ENCODE measurements around the gene ZNF177.
"Not testable (repeated sequence)": the region's sequence is repeated elsewhere in the genome, so short reads cannot be mapped to it uniquely, and the experiment has no call there.

Gene ZNF177

GRCh38 chr19:9362905-9363304 lies at the start of gene ZNF177:
Gene ZNF177, plus strand, starts transcription at chr19:9363013. Its CDS starts 15,299 bp downstream, at chr19:9378312.
- H3K9me3 Mint-ChIP-seq: peaks cover 57% of the 10 kb centered on the region
- H3K36me3 Mint-ChIP-seq (ENCODE audit: low read depth): peaks cover 83% of the 10 kb centered on the region
- no peak within 1 kb of the TSS for H3K4me3 Mint-ChIP-seq
- peaks cover 5% of the 10 kb centered on the region for H3K4me1 Mint-ChIP-seq (ENCODE audit: low read depth)
- no peak within 1 kb of the TSS for H3K27ac Mint-ChIP-seq
- H3K27me3 Mint-ChIP-seq: peaks cover 8% of the 10 kb centered on the region
- no peak for DNase-seq

- H3K9me3 Mint-ChIP-seq: peaks cover 18% of the 10 kb centered on the region
- H3K27me3 Mint-ChIP-seq: no peaks in the 10 kb centered on the region
These were observed 49.1 kb upstream of the ZNF177 start for GRCh38 chr19:9313756-9314155.

DNA sequence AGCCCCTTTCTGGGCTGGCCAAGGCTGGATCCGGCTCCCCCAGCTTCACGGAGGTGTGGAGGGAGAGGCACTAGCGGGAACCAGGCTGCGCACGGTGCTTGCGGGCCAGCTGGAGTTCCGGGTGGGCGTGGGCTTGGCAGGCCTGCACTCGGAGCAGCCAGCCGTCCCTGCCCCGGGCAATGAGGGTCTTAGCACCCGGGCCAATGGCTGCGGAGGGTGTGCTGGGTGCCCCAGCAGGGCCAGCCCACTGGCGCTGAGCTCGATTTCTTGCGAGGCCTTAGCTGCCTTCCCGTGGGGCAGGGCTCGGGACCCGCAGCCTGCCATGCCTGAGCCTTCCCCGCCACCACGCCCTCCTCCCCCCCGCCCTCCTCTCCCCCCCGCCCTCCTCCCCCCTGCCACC lies 41.5 kb upstream of the ZNF177 start:
- Mint-ChIP-seq H3K4me1 (ENCODE audit: low read depth) (peaks cover 26% of the 10 kb centered on the region), H3K27ac (no peak overlapping the region), H3K27me3 (no peaks in the 10 kb centered on the region), H3K9me3 (peaks cover 30% of the 10 kb centered on the region), H3K36me3 (ENCODE audit: low read depth) (peaks cover 36% of the 10 kb centered on the region), H3K4me3 (no peak overlapping the region)
- no peak for DNase-seq

More at GRCh38 chr19:9313756-9314155, 49.1 kb upstream of the ZNF177 start:
- peaks cover 16% of the 10 kb centered on the region for H3K36me3 Mint-ChIP-seq (ENCODE audit: low read depth)
- DNase-seq: no peak
- no peak overlapping the region for H3K4me3 Mint-ChIP-seq
- H3K27ac Mint-ChIP-seq: no peak overlapping the region
- H3K4me1 Mint-ChIP-seq (ENCODE audit: low read depth): peaks cover 11% of the 10 kb centered on the region

GRCh38 chr19:9321756-9322155 lies 41.1 kb upstream of the ZNF177 start:
- H3K27ac Mint-ChIP-seq, H3K27me3 Mint-ChIP-seq, H3K4me3 Mint-ChIP-seq, DNase-seq: not testable (repeated sequence)
- peaks cover 31% of the 10 kb centered on the region for H3K9me3 Mint-ChIP-seq
- peaks cover 38% of the 10 kb centered on the region for H3K36me3 Mint-ChIP-seq (ENCODE audit: low read depth)
- H3K4me1 Mint-ChIP-seq (ENCODE audit: low read depth): peaks cover 27% of the 10 kb centered on the region

- Mint-ChIP-seq H3K4me1 (ENCODE audit: low read depth) (peaks cover 27% of the 10 kb centered on the region), H3K9me3 (peaks cover 31% of the 10 kb centered on the region), H3K36me3 (ENCODE audit: low read depth) (peaks cover 42% of the 10 kb centered on the region)
- H3K4me3 Mint-ChIP-seq, H3K27ac Mint-ChIP-seq, H3K27me3 Mint-ChIP-seq, DNase-seq: not testable (repeated sequence)
These were observed 40.6 kb upstream of the ZNF177 start for GRCh38 chr19:9322201-9322600.

GRCh38 chr19:9323557-9323918 lies 39.3 kb upstream of the ZNF177 start:
- Mint-ChIP-seq H3K27ac (peak overlapping the region; percentile 96), H3K4me1 (ENCODE audit: low read depth) (peaks cover 31% of the 10 kb centered on the region), H3K27me3 (no peaks in the 10 kb centered on the region), H3K4me3 (peak overlapping the region; percentile 85), H3K36me3 (ENCODE audit: low read depth) (peaks cover 55% of the 10 kb centered on the region), H3K9me3 (peaks cover 37% of the 10 kb centered on the region)
- DNase-seq: no peak

DNA sequence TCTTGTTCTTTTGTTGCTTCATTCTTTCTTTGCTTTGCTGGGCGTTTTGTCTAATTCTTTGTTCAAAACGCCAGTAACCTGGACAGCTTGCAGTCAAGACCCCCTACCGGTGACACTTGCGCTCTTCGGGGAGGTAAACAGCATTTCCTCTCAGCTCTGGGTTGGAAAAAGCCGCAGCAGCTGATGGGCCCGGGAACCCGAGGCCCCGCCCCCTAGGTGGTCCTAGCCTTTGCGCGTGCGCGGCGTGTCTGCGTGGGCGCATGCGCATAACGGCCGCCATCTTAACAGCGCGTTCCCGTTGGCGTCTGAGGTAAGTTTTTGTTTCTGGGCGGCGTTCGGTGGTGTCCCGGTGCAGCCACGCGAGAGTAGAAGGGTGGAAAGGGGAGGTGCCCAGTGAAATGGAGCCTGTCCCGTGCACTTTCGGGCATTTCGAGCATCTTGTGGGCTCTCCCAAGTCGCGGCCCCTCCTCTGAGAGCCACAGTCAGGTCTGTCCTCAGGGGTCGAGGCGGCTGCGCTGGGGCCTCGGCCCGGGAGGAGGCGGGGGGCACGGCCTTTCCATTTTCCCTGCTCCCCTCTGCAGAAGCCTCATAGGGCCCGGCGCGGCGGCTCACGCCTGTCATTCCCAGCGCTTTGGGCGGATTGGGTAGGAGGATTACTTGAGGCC lies 38.8 kb upstream of the ZNF177 start, which contains the start of gene ZNF559:
TSS of gene ZNF559 (plus strand) at position 261 of the 665 bp plus-strand sequence. CDS start 14,371 bp downstream, outside the sequence.
- Mint-ChIP-seq H3K36me3 (ENCODE audit: low read depth) (peaks cover 60% of the 10 kb centered on the region), H3K27ac (peak within 1 kb of the TSS; percentile 96), H3K9me3 (peaks cover 41% of the 10 kb centered on the region), H3K4me3 (peak within 1 kb of the TSS; percentile 85), H3K4me1 (ENCODE audit: low read depth) (peaks cover 31% of the 10 kb centered on the region), H3K27me3 (no peaks in the 10 kb centered on the region)
- DNase-seq: peak; percentile 98

DNA sequence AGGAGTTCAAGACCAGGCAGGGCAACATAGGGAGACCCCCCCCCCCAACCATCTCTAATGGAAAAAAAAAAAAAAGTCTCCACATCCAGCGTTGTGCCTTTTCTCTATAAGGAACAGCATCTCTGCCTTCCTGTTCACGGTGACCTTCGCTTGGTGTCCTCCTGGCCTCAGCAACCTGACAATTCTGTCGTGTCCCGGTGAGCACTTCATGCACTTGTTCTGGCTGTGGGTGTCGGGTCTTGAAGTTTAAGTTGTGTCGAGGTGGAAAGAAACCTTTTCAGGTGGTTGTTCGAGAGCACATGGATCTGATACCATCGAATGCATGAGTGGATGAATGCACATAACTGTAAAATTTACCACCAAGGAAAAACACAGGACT lies 38.2 kb upstream of the ZNF177 start:
- H3K27ac Mint-ChIP-seq: peak overlapping the region; percentile 96
- H3K4me1 Mint-ChIP-seq (ENCODE audit: low read depth): peaks cover 31% of the 10 kb centered on the region
- H3K9me3 Mint-ChIP-seq: peaks cover 41% of the 10 kb centered on the region
- no peaks in the 10 kb centered on the region for H3K27me3 Mint-ChIP-seq
- DNase-seq: no peak
- peak overlapping the region; percentile 85 for H3K4me3 Mint-ChIP-seq
- H3K36me3 Mint-ChIP-seq (ENCODE audit: low read depth): peaks cover 66% of the 10 kb centered on the region

DNA sequence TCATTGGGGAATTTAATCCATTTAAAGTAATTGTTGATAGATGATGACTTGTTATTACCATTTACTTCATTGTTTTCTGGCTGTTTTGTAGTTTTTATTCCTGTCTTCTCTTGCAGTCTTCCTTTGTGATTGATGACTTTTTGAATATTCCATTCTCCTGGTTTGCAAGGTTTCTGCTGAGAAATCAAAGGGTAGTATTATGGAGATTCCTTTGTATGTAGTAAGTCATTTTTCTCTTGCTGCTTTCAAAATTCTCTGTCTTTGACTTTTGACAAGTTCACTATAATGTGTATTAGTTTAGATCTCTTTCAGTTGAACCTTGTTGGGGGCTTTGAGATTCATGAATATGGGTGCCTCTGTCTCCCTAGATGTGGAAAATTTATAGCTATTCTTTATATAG lies 32.8 kb upstream of the ZNF177 start:
- H3K27me3 Mint-ChIP-seq: no peaks in the 10 kb centered on the region
- peaks cover 96% of the 10 kb centered on the region for H3K36me3 Mint-ChIP-seq (ENCODE audit: low read depth)
- H3K4me3 Mint-ChIP-seq: no peak overlapping the region

GRCh38 chr19:9342610-9343304 lies 20.1 kb upstream of the ZNF177 start:
- DNase-seq: no peak
- Mint-ChIP-seq H3K9me3 (peaks cover 73% of the 10 kb centered on the region), H3K27me3 (no peaks in the 10 kb centered on the region), H3K27ac (no peak overlapping the region), H3K4me3 (no peak overlapping the region), H3K4me1 (ENCODE audit: low read depth) (no peaks in the 10 kb centered on the region), H3K36me3 (ENCODE audit: low read depth) (peaks cover 89% of the 10 kb centered on the region)

More for the DNA sequence above, 32.8 kb upstream of the ZNF177 start:
- Mint-ChIP-seq H3K4me1 (ENCODE audit: low read depth) (peaks cover 10% of the 10 kb centered on the region), H3K9me3 (peaks cover 53% of the 10 kb centered on the region), H3K27ac (no peak overlapping the region)
- DNase-seq: no peak

DNA sequence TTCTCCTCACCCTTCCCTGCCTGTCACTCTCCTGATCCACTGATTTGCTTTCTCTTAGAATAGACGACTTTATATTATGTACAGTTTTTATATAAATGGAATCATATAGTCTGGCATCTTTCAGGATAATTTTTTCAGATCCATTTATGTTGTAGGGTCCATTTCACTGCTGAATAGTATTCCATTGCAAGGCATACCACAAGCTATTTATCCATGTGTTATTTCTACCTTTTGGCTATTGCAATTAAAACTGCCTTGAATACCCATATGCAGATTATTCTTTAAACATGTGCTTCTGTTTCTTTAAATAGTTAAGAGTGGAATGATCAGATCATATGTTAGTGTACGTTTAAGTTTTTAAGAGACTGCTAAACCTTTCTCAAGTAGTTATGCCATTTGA lies 17.8 kb upstream of the ZNF177 start:
- Mint-ChIP-seq H3K36me3 (ENCODE audit: low read depth) (peaks cover 89% of the 10 kb centered on the region), H3K27me3 (no peaks in the 10 kb centered on the region), H3K4me3 (no peak overlapping the region), H3K4me1 (ENCODE audit: low read depth) (no peaks in the 10 kb centered on the region), H3K27ac (no peak overlapping the region), H3K9me3 (peaks cover 74% of the 10 kb centered on the region)
- DNase-seq: no peak

DNA sequence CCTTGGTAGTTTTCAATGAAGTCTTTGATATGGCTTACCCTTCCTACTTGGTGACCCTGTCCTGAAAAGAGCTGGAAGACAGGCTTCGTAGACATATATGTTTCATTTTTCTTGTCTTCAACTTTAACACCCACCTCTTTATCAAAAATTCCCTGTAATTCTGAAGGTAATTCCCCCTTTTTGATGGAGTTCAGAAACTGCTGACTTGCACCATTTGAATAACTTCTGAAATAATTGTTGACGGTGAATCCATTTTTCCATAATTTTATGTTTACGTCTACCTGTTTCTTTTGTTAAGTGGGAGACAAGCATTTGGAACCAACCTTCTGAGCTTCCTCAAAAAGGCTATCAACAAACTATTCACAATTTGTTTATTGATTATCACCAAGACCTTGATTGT lies 14.6 kb upstream of the ZNF177 start:
- no peaks in the 10 kb centered on the region for H3K27me3 Mint-ChIP-seq
- no peak overlapping the region for H3K27ac Mint-ChIP-seq
- H3K4me3 Mint-ChIP-seq: no peak overlapping the region
- no peaks in the 10 kb centered on the region for H3K4me1 Mint-ChIP-seq (ENCODE audit: low read depth)
- H3K36me3 Mint-ChIP-seq (ENCODE audit: low read depth): peaks cover 84% of the 10 kb centered on the region
- DNase-seq: no peak
- H3K9me3 Mint-ChIP-seq: peaks cover 67% of the 10 kb centered on the region

DNA sequence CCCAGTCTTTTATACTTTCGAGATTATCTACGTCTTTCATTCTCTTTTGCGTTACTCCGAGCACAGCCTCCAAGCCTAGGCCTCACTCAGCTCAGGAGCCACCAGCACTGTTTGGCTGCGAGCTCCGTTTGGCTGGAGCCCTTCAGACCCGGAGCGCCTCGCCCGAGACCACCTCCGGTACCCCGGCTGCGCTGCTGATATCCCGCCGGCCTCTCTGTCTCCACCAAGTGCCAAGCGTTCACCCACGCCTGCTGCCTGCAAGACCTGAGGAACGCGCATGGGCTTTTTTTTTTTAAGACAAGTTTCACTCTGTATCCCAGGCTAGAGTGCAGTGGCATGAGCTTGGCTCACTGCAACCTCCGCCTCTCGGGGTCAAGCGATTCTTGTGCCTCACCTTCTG lies 14.1 kb upstream of the ZNF177 start:
- H3K27ac Mint-ChIP-seq: no peak overlapping the region
- DNase-seq: no peak
- no peaks in the 10 kb centered on the region for H3K27me3 Mint-ChIP-seq
- H3K4me1 Mint-ChIP-seq (ENCODE audit: low read depth): no peaks in the 10 kb centered on the region
- H3K36me3 Mint-ChIP-seq (ENCODE audit: low read depth): peaks cover 81% of the 10 kb centered on the region
- H3K4me3 Mint-ChIP-seq: no peak overlapping the region
- peaks cover 64% of the 10 kb centered on the region for H3K9me3 Mint-ChIP-seq

DNA sequence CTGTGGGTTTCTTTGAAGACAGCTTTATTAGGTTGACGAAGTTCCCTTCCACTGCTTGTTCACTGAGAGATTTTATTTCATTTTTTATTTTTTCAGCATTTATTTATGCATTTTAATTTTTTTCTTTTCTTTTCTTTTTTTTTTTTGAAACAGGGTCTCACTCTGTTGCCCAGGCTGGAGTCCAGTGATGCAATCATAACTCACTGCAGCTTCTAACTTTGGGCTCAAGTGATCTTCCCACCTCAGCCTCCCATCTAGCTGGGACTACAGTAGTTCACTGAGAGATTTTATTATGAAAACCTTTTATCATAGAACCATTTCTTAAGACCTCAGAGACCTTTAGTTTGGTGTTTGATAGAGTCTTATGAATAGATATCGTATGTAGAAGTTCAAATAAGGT lies 10.3 kb upstream of the ZNF177 start:
- no peak overlapping the region for H3K4me3 Mint-ChIP-seq
- no peak overlapping the region for H3K27ac Mint-ChIP-seq
- no peaks in the 10 kb centered on the region for H3K4me1 Mint-ChIP-seq (ENCODE audit: low read depth)
- DNase-seq: no peak
- peaks cover 79% of the 10 kb centered on the region for H3K36me3 Mint-ChIP-seq (ENCODE audit: low read depth)
- no peaks in the 10 kb centered on the region for H3K27me3 Mint-ChIP-seq
- peaks cover 60% of the 10 kb centered on the region for H3K9me3 Mint-ChIP-seq

GRCh38 chr19:9353011-9353410 lies 9.8 kb upstream of the ZNF177 start:
- Mint-ChIP-seq H3K27me3 (no peaks in the 10 kb centered on the region), H3K36me3 (ENCODE audit: low read depth) (peaks cover 82% of the 10 kb centered on the region), H3K4me1 (ENCODE audit: low read depth) (no peaks in the 10 kb centered on the region), H3K27ac (no peak overlapping the region), H3K4me3 (no peak overlapping the region), H3K9me3 (peaks cover 62% of the 10 kb centered on the region)
- DNase-seq: no peak

All from activated T-cell treated with anti-CD3 and anti-CD28 coated beads, Interleukin-2, amount 50 U/mL, for 24 hours (primary cell).